HG03175 (cell line): Measurements from ENCODE around the gene DIDO1.

Experiments used
- ATAC-seq: cut with Tn5 transposase; IDR thresholded peaks from one replicate; pipeline ENCODE4 v1.9.1; 2021; ENCODE audit warnings: mild to moderate bottlenecking, moderate library complexity; ENCODE audit not compliant: unreplicated experiment

DIDO1 gene

DNA sequence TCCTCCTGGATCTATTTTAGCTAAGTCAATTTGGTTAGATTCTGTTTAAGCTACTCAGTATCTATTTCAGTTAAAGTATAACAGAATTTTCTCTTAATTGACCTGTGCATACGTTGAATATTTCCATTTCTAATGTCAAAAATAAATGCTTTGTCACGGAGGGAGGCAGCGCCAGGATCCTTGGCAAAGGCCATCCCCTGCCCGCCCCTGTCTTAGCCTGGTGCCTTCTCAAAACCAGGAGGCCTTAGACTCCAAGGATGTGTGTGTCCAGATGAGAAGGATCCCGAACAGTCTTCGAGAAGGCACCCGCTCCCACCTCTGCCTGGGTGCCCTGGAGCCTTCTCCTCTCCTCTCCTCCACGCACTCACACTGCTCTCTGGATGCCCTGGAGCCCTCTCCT, 87.0 kb downstream of the DIDO1 start:
- ATAC-seq, result no peak

DNA sequence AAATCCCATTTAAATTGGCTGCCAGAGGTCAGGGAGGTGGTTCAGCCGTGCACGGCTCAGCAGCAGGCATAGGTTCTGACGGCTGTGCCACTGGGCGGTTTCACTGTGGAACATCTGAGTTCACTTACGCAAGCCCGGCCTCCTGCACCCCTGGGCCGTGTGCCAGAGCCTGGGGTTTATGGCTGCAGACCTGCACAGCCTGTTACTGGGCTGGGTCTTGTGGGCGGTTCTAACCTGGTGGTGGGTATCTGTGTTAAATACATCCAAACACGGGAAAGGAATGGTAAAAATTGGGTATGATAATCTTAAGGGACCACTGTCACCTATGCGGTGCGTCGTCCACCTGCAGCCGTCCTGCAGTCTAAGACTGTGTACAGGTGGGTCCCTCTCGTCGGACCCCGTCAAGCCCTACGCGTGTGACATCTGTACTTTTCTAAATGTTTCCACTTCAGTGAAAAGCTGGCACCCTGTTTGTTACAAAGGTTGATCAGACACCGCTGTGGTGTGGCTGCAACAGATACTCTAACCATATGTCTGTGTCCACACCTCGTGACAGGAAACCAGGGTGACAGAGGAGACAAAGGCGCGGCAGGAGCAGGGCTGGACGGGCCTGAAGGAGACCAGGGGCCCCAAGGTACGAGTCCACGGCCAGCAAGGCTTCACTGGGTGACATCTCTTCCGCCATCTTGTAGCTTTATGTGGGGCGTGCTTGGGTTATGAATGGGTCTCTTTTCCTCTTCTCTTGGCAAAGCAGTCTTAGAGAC, 88.0 kb downstream of the DIDO1 start:
- peak; percentile 89 for ATAC-seq

DNA sequence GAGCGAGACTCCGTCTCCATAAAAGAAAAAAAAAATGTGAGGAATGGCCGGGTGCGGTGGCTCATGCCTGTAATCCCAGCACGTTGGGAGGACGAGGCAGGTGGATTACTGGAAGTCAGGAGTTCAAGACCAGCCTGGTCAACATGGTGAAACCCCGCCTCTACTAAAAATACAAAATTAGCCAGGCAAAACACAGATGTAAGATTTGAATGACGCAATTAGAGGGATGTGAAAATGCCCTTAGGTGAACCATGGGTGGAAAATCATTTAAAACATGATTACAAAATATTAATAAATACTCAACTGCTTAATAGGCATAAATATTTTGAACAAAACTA, 88.5 kb downstream of the DIDO1 start:
- peak; percentile 11 for ATAC-seq

DNA sequence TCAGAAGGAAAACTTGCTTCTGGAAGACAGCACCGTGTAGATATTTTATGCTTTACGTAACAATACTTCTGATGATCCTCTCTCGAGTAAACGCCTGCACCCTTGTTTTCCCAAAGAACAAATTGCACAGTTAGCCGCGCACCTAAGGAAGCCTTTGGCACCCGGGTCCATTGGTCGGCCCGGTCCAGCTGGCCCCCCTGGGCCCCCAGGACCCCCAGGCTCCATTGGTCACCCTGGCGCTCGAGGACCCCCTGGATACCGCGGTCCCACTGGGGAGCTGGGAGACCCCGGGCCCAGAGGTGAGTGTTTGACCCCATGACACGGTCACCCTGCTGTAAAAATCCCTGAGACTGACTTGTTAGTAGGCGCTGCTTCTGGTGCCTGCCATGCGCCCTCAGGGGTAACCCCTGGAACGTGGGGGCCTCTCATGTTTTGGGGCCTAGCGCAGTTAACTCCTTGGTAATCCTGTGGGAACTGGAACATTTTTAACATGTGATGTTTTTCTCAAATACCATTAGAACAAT, 89.3 kb downstream of the DIDO1 start:
- ATAC-seq, result no peak

DNA sequence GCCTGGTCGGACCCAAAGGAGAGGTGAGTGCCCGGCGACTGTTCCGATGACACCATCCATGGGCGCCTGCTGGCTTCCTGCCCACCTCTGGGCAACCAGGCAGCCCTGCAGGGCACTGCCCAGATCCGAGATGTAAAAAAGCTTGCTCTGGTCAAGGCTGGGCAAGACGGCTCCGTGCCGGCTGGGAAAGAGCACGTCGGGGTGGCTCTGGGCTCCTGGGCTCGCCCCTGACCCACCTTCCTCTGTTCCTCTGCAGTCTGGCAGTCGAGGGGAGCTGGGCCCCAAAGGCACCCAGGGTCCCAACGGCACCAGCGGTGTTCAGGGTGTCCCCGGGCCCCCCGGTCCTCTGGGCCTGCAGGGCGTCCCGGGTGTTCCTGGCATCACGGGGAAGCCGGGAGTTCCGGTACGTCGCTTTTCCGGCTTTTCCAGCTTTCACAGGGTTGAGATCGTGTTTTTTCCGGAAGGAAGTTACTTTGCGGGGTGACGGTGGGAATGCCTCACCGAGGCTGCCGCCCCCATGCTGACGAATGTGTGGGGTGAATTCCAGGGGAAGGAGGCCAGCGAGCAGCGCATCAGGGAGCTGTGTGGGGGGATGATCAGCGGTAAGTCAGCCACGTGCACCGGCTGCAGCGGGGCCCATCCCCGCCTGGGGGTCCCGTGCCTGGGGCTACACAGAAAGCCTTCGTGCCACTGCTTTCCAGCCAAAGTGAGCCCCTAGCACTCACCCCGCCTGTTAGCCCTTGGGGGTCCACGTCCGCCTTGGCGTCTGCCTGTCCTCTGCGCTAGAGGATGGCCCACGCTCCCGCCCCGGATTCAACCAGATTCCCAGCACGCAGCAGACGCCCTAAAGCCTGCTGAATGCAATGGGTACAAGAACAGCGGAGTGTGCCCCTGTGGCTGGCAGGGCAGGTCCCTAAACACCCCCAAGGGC, 90.1 kb downstream of the DIDO1 start:
- no peak for ATAC-seq

DNA sequence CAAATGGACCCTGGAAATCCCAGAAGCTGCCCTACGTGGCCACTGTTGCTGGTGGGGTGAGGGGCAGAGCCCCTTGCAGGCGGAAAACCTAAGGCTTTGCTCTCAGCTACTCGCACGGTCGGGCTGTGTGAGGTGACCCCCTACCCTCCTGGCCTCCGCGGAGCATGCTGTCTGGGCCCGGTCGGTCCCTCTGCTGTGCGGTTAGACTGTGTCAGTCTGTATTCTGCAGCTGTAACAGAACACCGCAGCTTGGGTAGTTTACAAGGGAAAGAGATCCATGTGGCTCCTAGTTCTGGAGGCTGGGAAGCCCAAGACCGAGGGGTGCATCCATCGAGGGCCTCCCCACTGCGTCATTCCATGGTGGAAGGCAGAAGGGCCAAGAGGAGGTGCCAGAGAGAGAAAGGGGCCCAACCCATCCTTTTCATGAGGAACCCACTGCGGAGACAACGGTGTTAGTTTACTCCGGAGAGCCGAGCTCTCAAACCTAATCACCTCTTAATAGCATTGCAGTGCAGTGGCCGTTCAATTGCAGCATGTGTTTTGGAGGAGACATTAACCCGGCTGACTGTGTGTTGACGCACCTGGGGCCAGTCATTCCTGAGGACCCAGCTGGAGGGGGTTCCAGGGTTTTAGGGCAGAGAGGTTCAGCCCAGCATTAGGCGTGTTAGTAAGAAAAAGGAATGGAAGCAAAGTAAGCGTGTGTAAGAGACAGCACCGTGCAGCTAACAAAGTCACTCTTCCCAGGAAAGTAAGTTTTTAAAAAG, 91.2 kb downstream of the DIDO1 start:
- ATAC-seq, result no peak

DNA sequence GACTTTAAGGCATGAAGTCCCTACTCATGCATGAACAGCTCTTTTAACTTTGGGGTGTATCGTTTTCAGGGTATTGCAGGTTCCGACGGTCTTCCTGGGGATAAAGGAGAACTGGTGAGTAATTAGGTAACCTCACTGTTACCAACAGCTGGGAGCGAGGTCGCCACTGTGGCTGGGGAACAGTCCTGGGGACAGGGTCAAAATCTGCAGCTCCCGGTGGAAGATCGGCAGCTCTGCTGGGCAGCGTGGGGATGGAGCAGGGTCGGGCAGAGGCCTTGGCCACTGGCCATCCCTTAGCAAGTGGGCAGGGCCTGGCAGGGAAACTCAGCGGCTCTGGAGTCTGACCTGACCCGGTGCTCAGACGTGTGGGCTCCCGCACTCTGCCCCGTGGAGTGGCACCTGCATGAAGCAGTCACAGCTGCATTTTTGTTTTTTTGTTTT, 93.3 kb downstream of the DIDO1 start:
- ATAC-seq, result peak; percentile 35

DNA sequence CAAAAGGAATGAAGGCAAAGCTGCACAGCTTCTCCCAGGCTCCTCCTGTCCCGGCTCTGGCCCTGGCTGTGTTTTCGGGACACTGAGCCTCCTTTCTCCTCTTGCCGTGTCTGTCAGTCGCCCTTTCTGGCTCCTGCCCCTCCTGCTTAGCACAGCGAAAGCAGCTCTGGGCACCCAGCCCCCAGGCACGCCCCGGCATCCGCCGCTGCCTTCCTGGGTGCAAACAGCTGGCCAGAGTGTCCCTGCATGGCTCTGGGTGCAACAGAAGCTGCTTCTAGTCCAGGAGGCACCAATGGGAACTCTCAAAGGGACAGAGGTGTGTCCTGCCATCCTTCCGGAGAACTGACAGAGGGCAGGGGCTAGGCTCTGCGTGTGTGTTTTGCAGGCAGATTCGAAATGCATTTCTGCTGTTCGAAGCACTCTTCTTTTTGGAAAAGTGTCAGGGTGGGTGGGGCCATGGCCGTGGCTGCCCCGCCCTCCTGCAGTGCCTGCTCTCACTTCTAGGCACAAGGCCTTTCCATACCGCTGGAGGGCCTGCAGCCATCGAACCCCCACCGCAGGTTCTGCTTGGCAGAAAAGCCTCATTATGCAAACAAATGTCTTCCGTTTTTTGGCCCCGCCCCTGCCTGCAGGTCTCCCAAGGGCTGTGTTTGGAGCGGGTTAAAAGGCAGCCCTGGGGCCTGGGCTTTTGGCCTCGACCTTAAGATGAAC, 93.9 kb downstream of the DIDO1 start:
- ATAC-seq, result peak; percentile 64

DNA sequence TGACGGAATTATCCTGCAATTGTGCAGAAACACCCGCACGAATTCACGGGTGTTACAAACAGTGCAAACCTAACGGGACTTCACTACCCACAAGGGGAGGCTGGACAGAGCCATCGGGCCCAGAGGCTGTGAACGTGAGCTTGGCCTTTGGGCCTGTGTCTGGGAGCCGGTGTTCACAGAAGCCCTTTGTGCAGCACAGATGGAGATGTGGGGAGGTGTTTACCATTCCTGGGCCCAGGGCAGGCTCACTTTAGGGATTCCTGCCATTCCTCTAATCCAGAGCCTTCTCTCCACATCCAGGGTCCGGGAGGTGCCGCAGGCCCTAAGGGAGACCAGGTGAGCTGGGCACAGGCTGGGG, 94.5 kb downstream of the DIDO1 start:
- ATAC-seq, result no peak

DNA sequence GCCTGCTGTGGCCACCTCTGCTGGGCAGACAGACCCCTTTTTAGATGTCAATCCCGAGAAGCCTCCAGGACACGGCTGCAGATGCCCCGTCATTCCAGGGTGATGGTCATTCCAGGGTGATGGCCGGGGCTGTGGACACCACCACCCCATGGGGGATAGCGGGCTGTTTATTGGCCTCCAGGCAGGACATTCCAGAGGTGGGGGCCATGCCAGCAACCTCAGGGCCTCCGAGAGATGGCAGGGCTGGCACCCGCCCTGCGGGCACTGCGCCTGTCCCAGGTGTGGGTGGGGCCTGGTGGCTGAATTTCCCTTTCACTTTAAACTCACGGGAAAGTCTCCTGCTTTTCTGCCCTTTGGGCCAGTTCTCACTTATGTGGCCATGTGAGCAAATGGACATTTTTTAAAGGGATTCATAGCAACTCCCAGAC, 94.9 kb downstream of the DIDO1 start:
- no peak for ATAC-seq

DNA sequence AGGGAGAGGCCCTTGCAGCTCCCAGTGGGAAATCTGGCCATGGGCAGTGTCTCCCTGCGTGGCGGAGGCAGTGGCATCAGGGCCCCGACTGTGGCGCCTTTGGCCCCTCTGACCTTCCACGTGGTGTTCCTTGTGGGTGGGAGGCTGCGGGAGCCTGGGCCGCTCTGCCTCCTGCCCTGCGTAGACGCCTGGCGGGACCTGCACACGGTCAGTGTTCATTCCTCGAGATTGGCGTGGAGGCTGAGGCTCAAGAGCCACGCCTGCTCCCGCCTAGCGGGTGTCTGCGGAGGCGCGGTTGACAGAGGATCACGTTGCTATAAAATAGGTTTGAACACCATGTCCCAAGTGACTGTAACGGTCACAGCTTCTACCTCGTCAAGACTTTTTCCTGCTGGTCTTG, 95.5 kb downstream of the DIDO1 start:
- no peak for ATAC-seq

DNA sequence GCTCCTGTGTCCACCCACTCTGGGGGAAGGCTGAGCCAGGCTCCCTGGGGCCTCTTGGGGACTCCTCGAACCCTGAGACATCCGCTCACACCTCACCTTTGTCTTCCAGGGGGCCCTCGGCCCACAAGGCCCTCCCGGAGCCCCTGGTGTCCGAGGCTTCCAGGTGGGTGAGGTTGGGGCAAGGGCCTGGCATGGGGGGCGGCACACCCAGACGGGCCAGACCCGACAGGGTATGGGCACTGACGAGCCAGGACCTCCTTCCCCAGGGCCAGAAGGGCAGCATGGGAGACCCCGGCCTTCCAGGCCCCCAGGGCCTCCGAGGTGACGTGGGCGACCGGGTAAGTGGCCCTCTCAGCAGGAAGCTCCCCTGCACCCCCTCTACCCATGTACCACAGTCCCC, 96.1 kb downstream of the DIDO1 start:
- no peak for ATAC-seq

DNA sequence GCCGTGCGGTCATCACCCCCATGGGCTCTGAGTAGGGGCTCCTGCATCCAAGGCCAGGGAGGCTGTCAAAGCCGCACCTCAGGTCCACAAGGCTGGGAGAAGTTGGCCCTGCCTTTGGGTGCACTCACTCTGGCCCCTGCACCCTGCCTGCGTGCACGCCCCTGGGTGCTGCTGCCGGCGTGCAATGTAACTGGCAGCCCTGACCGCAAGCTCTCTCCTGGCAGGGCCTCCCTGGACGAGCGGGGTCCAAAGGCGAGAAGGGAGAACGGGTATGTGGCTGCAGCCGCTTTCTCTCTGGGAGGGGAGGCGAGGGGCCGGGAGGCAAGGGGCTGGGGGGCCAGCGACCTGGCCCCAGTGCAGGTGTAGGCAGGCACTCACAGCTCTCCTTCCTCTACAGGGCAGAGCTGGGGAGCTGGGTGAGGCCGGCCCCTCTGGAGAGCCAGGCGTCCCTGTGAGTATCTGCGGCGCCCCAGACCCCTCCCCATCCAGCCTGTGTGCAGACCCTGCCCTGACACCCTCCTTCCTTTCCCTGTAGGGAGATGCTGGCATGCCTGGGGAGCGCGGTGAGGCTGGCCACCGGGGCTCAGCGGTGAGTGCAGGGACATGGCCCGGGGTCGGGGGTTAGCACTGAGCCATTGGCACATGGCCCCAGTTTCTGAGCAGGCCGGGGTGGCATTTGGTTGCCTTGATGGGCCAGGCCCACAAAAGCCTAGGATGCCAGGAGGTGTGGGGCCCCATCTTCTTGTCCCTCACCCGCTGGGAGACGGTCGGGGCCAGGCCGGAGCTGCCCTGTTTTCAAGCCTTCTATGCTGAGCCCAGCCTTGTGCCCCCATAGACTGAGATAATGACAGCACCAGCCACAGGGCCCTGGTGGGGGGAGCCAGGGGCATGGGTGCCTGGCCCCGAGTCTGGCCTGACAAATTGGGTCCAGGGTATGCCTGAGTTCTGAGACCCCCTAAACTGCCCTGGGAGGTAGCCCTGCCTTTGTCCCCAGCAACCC, 96.8 kb downstream of the DIDO1 start:
- ATAC-seq, result no peak

DNA sequence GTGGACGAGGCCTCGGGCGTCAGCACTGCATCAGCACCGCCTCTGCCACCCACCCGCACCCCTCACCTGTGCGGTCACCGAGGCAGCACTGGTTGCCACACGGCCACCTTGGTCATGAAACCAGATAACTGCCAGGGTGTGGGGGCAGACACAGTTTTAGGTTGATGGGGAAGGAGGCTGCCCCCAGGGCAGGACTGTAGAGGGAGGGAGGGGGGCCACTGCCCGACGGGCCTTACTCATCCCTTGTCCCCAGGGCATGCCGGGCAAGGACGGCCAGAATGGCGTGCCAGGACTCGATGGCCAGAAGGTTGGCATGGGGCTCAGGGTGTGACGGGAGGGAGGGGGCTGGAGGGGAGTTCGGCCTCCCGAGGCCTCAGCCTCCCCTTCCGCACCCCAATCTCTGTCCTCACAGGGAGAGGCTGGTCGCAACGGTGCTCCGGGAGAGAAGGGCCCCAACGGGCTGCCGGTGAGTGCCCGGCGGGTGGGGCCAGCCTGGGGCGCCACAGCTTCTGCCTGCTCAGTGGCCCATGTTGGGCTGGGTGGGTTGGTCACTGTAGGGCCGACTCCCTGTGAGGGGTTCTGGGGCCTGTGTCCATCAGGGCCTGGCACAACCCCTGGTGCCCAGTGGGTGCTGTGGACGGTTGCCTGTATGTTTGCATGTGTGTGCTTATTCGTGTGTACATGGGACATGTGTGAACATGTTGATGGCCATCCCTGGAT, 97.6 kb downstream of the DIDO1 start:
- no peak for ATAC-seq

DNA sequence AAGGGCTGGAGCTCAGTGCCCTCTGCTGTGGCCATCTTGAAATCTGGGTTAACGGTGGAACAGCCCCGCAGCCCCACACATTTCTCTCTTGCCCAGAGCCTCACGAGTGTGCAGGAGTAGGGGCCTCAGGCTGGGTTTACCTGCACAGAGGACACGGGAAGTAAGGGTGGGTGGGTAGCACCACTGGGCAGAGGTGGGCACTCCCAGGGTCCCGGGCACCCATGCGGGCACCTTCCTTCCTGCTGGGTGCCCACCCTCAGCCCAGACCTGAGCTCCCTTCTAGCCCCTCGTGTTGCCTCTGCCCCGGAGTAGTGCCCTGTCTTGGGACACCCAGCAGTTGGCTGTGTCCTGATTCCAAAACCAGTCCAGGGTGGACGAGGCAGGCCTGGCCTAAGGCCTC, 98.3 kb downstream of the DIDO1 start:
- ATAC-seq, result no peak
